A673 (cell line): ENCODE data around the gene FUZ.

Experiments used
- CTCF ChIP-seq: fragments of 300-800, 200-600 bp; sonication (generic); conservative IDR thresholded peaks from 2 replicates; pipeline ENCODE4 v1.5.1; 2017; ENCODE audit warnings: low read depth, mild to moderate bottlenecking, antibody characterized with exemption, low read length, moderate library complexity, mixed read lengths
- EZH2 ChIP-seq: fragments of 200-600 bp; sonication (generic); IDR thresholded peaks from 2 replicates; pipeline ENCODE4 v1.6.1; 2017; ENCODE audit warnings: borderline replicate concordance, low read depth, mild to moderate bottlenecking, mixed read lengths, antibody characterized with exemption, low read length; ENCODE audit not compliant: poor library complexity, severe bottlenecking

GRCh38 chr19:49845414-49845813 is 32.3 kb upstream of the FUZ start:
- TF ChIP-seq CTCF, result 0 out of 2 replicates have a peak, but pooled peaks have one; percentile 11
- no peak for TF ChIP-seq EZH2
